HG02840 (cell line): Measurements from ENCODE around the gene ABCC11.

Experiments
- ATAC-seq: cut with Tn5 transposase; IDR thresholded peaks from one replicate; pipeline ENCODE4 v1.9.1; 2021; ENCODE audit warnings: mild to moderate bottlenecking, moderate library complexity, moderate number of reproducible peaks; ENCODE audit not compliant: unreplicated experiment, low FRiP score

ABCC11 gene

DNA sequence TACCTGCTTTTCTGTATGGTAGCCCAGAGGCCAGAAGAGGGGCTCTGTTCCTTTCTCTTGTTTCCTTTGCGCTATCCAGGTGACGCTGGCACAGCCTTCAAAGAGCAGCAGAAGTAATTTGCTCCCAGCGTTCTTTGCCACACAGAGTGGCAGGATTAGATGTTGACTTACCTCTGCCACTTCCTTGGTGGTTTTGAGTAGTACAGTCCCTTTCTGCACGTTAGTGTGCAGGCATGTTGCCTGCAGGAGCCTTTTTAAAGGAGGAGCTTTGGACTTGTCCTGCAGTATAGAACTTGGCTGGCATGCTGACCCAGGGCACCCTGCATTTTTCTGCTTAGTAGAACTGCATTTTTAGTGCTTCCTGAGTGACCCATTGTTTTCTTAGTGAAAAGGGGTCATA is at the start of gene ABCC11:
Gene ABCC11 (minus strand): TSS at position 229 of the 400 bp plus-strand sequence. CDS start 15,618 bp downstream, outside the sequence.
- no peak for ATAC-seq

DNA sequence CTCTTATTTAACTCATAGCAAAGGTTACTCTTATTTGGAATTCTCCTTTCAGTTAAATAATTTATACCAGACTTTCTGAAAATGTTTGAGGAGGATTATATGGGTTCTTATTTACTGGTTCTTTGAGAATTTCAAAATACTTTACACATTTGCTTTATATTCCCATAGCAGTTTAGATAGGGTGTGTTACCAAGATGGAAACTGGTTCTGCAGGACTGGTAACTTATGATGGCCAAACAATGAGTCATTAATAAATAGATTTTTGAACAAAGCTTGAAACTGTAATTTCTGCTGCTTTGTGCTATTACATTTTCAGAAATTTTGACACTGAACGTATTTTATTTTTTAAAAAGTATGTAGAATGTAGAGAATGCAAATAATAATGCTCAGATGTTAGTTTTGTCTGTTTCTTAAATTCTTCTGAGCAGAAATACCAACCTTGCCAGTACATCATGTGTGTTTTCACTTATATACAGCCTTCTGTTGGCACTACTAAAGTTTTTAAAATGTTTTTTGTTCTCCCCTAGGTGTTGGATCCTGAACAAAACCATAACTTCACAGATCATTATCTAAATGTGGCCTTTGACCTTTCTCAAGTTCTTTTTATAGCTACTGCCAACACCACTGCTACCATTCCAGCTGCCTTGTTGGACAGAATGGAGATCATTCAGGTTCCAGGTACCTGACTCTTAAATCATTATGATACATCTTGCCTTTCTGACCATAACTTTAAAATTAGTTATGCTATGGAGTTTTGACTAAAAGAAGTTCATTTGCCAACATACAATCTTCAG is 48.3 kb upstream of the ABCC11 start:
- ATAC-seq = no peak

DNA sequence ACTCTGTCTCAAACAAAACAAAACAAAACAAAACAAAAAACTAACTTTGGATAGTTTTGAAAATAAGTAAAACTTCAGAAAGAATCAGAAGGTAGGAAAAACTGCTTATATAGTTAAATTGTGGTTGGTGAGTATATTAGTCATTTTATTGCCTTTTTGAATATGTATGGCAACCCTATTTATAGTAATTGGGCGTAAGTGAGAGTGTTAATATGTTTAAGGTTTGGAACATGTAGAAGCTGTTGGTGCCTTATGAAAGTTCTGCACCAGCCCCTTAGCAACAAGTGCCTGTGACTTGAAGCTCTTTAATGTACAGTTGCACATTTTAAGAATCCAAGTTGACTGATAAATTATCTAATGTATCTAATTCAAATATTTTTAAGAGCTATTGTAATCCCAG is 47.4 kb upstream of the ABCC11 start:
- no peak for ATAC-seq

DNA sequence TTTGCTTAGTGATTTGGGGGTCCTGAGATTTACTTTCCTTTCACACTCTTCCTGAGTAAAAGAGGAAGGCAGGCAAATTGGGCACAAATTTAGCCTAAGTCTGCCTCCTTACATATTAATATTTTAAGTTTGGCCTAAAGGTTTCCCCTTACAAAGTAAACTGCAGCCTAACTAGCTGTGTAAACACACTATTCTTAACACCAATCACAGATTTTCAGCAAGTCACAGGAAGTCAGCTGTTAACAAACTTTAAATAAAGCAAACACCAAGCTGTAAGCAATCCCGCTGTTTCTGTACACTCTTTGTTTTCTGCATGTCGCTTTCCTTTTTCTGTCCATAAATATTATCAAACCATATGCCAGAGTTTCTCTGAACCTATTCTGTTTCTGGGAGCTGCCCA is 45.1 kb upstream of the ABCC11 start:
- no peak for ATAC-seq

DNA sequence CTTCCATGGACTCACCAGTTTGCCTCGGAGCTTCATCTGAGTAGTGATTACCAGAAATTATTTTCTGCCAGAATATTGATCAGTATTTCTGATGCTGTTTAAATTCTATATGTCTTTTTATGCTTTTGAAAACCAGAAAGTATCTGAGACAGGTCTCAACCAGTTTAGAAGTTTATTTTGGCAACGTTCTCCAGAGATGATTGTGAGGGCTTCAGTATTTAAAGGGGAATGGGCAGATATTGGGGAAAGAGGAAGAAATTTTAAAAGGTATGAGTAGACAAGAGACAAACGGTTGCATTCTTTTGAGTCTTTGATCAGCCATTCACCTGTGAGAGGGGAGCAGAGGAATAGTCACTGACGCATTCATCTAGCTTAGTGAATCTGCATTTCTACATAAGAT is 44.4 kb upstream of the ABCC11 start:
- no peak for ATAC-seq

DNA sequence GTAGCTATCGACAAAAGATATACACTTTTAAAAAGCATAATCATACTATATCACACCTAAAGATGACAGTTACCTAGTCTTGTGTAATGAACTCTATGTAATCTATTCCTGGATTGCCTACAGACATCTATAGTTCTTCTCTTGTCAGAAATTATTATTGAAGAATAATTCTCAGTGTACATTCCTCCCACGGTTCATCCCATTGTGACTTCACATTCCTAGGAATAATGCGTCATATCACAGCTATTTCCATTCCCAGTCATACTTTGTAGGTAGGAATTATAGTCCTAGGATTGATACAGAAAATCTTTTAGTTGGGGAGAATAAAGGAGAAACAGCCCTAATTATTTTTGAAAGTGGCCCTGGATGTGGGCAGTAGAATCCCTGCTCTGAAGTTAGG is 44.0 kb upstream of the ABCC11 start:
- no peak for ATAC-seq

DNA sequence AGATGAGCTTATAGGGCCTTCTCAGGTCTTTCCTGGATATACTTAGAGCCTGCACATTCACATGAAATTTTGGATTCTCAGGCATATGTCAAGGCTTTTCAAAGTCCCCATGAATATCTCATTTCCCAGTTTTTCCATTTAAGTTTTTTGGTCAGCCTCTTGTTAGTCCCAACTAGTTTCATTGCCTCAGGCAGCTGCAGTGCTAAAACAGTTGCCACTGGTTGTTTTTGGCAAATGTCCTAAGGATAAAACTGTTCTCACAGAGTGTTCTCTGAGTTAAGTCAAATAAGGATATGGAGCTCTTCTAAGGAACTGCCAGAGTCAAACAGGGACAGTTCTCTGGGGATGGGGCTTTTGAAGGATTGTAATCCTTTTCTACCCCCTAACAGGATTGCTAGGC is 39.9 kb upstream of the ABCC11 start:
- ATAC-seq = no peak

DNA sequence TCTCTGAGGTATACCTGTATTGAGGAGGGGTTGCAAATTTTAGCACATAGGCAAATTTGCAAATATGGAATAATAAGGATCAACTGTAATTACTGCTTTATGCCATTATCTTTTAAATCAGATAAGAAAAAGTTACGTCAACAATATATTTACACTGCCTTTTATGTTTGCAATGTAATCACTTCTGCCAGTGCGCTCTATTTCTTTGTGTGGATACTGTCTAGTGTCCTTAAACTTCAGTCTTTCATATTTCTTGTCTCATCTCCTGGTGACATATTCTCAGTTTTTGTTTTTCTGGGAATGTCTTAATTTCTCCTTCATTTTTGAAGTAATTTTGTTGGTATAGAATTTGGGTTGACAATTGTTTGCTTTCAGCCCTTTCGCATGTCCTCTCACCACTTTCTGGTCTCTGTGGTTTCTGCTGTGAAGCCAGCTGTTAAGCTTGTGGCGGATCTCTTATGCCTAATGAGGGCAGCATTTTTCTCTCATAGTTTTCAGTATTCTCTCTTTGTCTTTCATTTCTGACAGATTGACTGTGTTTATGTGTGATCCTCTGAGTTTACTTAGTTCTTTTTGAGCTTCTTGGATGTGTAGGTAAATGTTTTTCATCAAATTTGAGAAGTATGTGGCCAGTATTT is 37.6 kb upstream of the ABCC11 start:
- no peak for ATAC-seq

DNA sequence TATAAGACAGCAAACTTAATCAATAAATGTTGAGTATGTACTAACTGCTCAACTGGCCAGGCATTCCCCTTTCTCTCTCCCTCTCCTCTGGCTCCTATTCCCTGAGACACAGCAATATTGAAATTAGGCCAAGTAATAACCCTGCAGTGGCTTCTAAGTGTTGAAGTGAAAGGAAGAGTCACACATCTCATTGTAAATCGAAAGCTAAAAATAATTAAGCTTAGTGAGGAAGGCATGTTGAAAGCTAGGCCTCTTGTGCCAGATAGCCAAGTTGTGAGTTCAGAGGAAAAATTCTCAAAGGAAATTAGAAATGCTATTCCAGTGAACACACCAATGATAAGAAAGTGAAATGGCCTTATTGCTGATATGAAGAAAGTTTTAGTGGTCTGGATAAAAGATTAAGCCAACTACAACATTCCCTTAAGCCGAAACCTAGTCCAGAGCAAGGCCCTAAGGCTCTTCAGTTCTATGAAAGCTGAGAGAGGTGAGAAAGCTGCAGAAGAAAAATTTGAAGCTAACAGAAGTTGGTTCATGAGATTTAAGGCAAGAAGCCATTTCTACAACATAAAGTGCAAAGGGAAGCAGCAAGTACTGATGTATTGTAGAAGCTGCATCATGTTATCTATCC is 35.4 kb upstream of the ABCC11 start:
- ATAC-seq = no peak

DNA sequence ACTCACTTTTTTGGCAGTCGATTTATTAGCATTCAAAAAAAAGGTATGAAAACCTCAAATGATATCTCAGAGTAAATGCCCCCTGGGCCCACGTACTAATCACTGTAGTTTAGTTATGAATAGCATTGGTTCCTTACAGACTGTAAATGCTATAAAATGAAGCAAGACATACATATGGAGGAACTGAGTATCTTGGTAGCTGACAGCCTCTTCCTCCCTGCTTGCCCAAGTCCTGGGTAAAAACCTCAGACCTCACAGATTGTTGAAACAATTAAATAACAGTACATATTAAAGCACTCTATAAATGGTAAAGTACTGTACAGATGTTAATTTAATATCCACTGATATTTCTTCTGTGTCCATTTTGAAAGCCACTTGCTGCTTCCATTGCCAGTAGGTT is 33.2 kb upstream of the ABCC11 start:
- ATAC-seq = no peak

DNA sequence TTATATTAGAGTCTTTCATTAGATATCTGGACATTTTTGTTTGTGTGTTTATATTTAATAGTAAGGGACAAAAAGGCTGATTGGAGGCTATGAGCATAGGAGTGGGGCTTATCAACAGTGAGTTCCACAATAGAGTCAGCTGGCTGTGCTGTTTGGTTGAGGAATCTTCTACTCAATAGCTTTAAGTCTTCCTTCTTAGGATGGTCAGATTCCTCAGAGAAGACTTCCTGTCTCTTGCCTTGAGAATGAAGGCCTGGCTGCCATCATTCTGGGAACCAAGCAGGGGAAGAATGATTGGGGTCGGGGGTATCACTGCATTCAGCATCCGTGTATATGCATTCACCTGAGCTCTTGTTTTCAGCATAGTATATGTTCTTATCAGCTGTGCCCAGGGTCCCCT is 31.9 kb upstream of the ABCC11 start:
- no peak for ATAC-seq

DNA sequence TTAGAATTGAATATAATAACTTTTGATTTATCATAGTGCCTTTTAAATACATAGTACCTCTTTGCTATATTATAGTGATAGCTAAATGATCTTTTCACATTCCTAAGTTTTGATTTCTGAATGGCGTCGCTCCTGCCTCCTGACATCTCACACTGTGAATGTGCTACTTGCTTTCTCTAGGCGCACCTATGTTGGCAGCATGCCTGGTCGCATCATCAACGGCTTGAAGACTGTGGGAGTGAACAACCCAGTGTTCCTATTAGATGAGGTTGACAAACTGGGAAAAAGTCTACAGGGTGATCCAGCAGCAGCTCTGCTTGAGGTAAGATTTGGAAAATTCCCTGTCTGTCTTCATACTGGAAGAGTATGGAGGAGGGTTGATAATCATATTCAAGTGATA is 29.8 kb upstream of the ABCC11 start:
- no peak for ATAC-seq

DNA sequence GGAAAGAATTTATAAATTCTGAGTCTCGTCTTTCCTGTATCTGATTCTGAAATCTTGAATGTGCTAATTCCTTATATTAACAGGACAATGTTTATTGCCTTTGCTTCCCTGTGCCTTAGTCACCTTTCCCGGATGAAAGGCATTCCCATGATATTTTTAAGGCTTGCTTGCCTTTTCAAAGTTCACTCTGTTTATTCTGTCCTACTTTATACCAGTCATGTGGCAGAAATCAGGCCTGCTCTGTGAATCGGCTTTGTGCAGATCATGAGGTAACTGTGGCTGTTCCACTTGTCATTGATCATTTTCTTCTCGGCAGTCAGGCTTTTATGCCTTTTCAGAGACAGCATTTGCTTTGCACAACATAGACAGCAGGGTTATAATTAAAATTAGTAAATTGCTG is 28.8 kb upstream of the ABCC11 start:
- no peak for ATAC-seq

DNA sequence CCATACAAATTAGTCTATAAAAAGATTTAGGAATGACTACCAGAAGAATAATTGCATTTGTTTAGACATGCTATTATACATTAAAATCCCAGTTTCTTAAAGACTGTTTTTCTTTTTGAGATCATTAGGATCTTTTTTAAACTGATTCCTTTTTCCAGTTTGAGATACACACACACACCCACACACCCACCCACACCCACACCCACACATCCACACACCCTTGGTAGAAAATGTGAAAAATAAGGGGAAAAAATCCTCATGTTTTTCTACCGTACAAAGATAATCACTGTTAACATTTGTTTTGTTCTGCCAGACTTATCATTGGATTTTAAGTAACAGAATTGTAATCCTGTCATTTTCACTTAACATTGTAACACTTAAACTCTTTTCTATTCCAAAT is 27.1 kb upstream of the ABCC11 start:
- ATAC-seq = no peak

DNA sequence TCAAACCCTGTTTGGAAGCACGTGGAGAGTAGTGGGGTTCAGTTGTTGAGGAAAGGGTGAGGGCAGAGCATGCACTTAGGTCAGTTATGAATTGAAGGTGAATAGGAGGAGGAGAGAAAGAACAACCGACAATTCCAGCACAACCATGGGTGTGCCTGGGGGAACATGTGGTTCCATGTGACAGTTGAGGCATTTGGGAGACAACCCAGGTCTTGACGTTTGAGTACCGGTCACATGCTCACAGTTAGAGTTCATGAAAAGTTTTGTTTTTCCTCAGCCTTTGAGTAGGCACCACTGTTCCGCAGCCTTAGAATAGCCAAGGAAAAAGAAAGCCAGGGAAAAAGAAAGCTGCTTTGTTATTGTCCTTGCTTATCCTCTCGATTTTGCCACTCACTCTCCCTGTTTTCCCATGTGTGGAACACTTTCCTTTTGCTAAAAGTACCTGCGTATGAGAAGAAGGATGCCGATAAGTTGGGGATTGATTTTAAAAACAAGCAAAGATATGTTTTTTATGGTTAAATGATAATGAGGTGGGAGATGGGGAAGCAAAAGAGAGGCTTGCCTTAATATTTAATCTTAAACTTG is 25.6 kb upstream of the ABCC11 start:
- no peak for ATAC-seq

DNA sequence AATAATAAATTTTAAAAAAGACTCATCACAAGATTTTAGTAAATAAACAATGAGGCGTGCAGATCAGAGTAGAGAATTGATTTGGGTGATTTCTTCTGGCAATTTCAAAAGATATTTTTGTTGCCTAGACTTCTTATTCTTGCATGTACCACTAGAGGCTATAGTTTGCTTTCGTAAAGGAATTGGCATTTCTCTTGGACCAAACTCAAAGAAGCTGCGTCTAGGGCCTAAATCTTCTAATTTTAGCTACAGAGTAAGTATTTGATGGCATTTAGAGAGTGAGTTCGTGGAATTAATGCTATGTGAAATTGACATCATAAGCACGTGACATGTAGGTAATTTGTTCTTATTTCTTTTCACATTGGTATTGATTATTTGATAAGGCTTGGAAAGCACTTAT is 24.4 kb upstream of the ABCC11 start:
- no peak for ATAC-seq

DNA sequence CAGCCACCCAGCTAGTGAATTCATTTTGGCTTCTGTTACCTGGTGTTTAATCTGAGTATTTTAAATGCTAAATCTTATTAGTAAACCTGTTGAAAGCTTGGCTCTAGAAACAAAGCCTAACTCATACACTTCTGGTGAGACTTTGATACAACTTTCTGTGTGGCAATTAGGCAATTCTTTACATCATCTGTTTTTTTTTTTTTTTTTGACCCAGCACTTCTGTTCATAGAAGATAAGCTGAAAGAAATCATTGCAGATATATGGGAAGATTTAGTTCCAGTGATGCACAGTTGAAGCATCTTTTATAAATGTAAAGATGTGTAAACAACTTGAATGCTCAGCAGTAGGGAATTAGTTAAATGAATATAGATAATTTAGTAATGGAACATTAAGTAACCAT is 21.7 kb upstream of the ABCC11 start:
- ATAC-seq = no peak

DNA sequence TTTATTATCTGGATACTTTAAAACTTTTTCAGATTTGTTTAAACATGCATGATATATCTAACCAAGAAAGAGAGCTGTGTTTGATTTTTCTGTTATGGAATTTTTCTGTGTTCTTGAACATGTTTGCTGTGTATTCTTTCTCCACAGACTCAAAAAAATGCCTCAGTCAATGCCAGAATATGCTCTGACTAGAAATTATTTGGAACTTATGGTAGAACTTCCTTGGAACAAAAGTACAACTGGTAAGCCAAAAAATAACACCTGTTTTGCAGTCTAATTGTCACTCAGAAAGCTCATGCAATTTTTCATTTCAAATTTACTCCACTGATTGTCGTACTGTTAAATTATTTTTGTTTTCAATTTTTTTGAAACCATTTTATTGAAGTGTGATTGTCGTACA is 15.3 kb upstream of the ABCC11 start:
- ATAC-seq = no peak

DNA sequence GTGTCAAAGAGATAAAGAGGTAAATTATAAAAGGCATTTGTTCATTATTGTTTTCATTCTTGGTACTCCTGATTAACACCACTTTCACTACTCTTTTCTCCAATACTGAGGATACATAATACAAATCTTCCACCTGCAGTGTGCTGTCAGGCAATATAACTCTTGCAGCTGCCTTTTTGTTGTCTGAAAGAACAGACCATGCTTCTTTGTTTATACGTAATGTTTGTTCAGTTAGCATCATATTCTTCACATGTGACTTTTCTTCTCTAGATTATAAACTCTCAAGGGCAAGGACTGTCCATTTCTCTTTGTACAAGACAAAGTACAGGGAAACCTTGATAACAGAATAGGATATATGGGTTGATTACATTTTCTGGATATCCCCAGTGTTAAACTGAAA is 14.2 kb upstream of the ABCC11 start:
- ATAC-seq = no peak

DNA sequence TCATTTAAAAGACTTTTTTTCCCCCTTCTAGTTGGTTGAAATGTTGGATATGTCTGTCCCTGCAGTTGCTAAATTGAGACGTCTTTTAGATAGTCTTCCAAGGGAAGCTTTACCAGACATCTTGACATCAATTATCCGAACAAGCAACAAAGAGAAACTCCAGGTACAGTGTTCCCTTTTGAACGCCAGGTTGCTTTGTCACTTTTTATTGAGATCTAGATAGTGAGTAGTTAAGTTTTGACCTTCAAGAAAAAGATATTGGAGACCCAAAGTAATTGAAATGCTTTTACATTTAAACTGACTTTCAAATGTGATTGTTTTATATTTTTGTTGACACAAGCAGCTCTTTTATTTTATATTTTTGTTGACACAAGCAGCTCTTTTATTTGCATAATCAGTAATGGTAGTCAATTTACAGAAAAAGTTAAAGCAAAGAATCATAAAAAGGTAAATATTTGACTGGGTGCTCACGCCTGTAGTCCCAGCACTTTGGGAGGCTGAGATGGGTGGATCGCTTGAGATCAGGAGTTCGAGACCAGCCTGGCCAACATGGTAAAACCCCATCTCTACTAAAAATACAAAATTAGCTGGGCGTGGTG is 9.3 kb upstream of the ABCC11 start:
- ATAC-seq = no peak

DNA sequence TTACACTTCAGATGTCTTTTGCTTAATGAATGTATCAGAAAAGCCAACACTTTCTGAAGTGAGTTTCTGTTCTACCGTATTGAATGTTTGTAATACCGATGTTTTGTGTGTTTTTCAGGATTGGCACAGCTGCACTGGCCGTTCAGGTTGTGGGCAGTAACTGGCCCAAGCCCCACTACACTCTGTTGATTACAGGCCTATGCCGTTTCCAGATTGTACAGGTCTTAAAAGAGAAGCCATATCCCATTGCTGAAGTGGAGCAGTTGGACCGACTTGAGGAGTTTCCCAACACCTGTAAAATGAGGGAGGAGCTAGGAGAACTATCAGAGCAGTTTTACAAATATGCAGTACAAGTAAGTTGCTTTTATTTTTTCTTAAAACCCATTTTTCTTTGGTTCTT is 4.7 kb upstream of the ABCC11 start:
- ATAC-seq = no peak
